Erythroblast (primary cell): Measurements from ENCODE around the gene PPFIBP1.

Experiments
- GATA1 ChIP-seq: IDR thresholded peaks from 2 replicates; pipeline ENCODE4 v1.6.1; 2011; ENCODE audit warnings: low read depth, mild to moderate bottlenecking, control low read depth, low read length, moderate library complexity
- POLR2A ChIP-seq: IDR thresholded peaks from 2 replicates; pipeline ENCODE4 v1.6.1; 2011; ENCODE audit warnings: mild to moderate bottlenecking, low read length

GRCh38 chr12:27595231-27595642 is 71.2 kb downstream of the PPFIBP1 start:
- no peak for TF ChIP-seq POLR2A
- TF ChIP-seq GATA1, result no peak
